Measurements from ENCODE around the gene SHISA5. TPM values are rescaled to one million over a fixed set of nuclear protein-coding genes. Genes with fewer than 3 reads are reported as not detected.
"Not testable (repeated sequence)": the region's sequence is repeated elsewhere in the genome, so short reads cannot be mapped to it uniquely, and the experiment has no call there.

Gene SHISA5
- total RNA-seq, 1 donor: 107 TPM

DNA sequence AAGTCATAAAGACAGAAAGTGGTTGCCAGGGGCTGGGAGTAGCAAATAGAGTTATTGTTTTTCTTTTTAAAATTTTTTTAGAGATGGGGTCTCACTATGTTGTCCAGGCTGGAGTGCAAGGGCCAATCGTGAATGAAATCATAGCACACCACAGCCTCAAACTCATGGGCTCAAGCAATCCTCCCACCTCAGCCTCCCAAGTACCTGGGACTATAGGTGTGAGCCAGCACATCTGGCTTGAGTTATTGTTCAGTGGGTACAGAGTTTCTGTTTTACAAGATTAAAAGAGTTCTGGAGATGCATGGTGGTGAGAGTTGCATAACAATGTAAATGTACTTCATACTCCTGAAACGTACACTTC lies 29.0 kb upstream of the SHISA5 start:
- no peak for DNase-seq (ENCODE audit: low read depth)
- no peak overlapping the region for H3K4me3 ChIP-seq (ENCODE audit: low read depth, low read length)
- TF ChIP-seq, protein P1, sequence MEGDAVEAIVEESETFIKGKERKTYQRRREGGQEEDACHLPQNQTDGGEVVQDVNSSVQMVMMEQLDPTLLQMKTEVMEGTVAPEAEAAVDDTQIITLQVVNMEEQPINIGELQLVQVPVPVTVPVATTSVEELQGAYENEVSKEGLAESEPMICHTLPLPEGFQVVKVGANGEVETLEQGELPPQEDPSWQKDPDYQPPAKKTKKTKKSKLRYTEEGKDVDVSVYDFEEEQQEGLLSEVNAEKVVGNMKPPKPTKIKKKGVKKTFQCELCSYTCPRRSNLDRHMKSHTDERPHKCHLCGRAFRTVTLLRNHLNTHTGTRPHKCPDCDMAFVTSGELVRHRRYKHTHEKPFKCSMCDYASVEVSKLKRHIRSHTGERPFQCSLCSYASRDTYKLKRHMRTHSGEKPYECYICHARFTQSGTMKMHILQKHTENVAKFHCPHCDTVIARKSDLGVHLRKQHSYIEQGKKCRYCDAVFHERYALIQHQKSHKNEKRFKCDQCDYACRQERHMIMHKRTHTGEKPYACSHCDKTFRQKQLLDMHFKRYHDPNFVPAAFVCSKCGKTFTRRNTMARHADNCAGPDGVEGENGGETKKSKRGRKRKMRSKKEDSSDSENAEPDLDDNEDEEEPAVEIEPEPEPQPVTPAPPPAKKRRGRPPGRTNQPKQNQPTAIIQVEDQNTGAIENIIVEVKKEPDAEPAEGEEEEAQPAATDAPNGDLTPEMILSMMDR (IDR thresholded peaks at IDR 0.05; ENCODE audit: insufficient read depth, low read length): no peak

DNA sequence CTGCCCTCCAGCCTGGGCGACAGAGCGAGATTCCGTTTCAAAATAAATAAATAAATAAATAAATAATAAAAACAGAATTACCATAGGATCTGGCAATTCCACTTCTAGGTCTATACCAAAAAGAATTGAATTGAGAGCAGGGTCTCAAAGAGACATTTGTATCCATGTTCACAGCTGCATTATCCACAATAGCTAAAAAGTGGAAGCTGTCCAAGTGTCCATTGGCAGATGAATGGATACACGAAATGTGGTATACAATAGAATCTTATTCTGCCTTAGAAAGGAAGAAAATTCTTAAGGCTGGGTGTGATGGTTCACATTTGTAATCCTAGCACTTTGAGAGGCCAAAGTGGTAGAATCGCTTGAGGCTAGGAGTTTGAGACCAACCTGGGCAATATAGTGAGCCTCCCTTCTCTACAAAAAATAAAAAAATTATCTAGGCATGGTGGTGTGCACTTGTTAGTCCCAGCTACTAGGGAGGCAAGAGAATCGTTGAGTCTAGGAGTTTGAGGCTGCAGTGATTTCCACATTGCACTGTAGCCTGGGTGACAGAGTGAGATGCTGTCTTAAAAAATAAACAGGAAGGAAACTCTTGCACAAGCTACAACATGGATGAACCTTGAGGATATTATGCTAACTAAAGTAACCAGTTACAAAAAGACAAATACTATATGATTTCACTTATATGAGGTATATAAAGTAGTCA lies 28.4 kb upstream of the SHISA5 start:
- no peak overlapping the region for H3K4me3 ChIP-seq (ENCODE audit: low read depth, low read length)
- TF ChIP-seq, protein P1 (IDR thresholded peaks at IDR 0.05; ENCODE audit: insufficient read depth, low read length): no peak
- no peak for DNase-seq (ENCODE audit: low read depth)

DNA sequence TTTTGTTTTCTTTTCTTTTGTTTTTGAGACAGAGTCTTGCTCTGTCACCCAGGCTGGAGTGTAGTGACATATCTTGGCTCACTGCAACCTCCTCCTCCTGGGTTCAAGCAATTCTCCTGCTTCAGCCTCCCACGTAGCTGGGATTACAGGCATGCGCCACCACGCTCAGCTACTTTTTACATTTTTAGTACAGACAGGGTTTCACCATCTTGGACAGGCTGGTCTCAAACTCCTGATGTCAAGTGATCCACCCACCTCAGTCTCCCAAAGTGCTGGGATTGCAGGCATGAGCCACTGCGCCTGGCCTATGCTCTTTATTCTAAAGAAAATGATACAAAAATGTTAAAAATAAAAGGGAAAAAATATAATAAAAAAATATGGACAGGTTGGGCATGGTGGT lies 26.7 kb upstream of the SHISA5 start:
- not testable (repeated sequence) for DNase-seq (ENCODE audit: low read depth)

DNA sequence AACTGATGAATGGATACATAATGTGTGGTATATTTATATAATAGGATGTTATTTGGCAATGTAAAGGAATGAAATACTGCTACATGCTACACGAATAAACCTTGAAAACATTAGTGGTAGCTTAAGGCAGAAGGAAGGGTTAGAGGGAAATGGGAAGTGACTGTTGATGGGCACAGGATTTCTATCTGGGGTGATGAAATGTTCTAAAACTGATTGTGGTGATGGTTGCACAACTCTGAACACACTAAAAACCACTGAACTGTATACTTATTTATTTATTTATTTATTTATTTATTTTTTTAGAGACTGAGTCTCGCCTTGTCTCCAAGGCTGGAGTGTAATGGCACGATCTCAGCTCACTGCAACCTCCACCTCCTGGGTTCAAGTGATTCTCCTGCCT lies 24.8 kb upstream of the SHISA5 start:
- no peak overlapping the region for H3K4me3 ChIP-seq (ENCODE audit: low read depth, low read length)
- DNase-seq (ENCODE audit: low read depth): no peak
- TF ChIP-seq, protein P1 (IDR thresholded peaks at IDR 0.05; ENCODE audit: insufficient read depth, low read length): no peak

More for the DNA sequence above, 26.7 kb upstream of the SHISA5 start:
- not testable (repeated sequence) for H3K4me3 ChIP-seq (ENCODE audit: low read depth, low read length)

DNA sequence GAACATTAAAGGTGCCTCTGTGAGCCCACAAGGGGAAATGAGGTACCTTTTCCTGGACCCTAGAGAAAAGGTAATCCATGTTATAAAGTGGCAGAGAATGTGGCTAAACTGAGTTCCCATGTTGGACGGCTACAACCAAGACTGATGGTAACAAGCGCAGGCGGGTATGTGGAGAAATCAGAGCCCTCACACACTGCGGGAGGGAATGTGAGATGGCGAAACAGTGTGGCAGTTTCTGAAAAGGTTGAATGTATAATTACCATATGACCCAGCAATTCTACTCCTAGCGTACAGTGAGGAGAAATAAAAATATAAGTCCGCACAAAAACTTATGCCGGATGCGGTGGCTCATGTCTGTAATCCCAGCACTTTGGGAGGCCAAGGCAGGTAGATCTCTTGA lies 24.1 kb upstream of the SHISA5 start:
- DNase-seq (ENCODE audit: low read depth): no peak
- TF ChIP-seq, protein P1 (IDR thresholded peaks at IDR 0.05; ENCODE audit: insufficient read depth, low read length): no peak
- no peak overlapping the region for H3K4me3 ChIP-seq (ENCODE audit: low read depth, low read length)

DNA sequence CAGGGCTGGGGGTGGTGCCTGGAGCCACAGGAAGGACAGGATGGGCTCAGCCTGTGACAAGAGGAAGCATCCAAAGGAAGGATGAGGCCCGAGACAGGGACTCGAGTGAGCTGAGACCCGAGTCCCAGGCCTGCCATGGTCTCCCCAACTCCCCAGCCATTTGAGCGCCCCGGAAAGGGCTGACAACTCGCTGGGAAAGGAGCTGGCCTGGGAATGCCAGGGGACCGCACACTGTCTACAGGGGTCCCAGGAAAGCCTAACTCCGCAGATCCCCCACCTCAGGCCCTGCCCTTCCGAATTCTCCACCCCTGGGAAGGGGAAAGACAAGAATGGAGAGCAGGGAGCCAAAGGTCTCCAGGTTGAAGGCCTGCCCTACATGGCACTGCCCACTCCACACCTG lies 21.0 kb upstream of the SHISA5 start:
- TF ChIP-seq, protein P1 (IDR thresholded peaks at IDR 0.05; ENCODE audit: insufficient read depth, low read length): no peak
- DNase-seq (ENCODE audit: low read depth): no peak
- H3K4me3 ChIP-seq (ENCODE audit: low read depth, low read length): no peak overlapping the region

DNA sequence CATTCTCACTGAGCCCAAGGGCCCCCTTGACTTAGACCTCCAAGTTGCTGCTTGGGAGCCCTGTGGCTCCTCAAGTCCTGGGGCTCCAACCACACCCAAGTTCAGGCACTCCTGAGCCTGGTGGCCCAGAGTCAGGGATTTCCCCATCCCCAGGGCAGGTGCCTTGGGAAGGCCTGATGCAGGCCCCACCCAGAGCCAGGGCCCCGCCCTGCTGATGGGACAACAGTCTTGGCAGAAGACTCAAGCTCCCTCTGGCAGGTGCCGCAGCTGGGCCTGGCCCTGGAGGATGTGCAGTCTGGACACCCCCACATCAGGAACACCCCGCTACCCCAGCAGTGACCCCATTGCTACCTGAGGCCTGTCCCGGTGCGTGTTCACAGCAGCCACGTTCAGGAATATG lies 17.7 kb upstream of the SHISA5 start:
- TF ChIP-seq, protein P1 (IDR thresholded peaks at IDR 0.05; ENCODE audit: insufficient read depth, low read length): no peak
- no peak overlapping the region for H3K4me3 ChIP-seq (ENCODE audit: low read depth, low read length)
- DNase-seq (ENCODE audit: low read depth): no peak
